Left kidney (tissue), 8 donors: ENCODE measurements around the gene AKAP1. TPM values are rescaled to one million over a fixed set of nuclear protein-coding genes. Genes with fewer than 3 reads are reported as not detected.

Source experiments
- DNase-seq: peaks from one replicate; pipeline ENCODE4 v3.0.0-alpha.2; 2013
- long read RNA-seq, 8 donors: transcript quantifications; one replicate each; lab custom pipeline, GENCODE V29; 2026
- polyA plus RNA-seq: library from polyadenylated mRNA; unstranded; fragments of 120-200 nt; gene quantifications from one replicate; pipeline ENCODE4 v1.2.1, GENCODE V29; 2013; ENCODE audit not compliant: insufficient read length

The AKAP1 gene, protein sequence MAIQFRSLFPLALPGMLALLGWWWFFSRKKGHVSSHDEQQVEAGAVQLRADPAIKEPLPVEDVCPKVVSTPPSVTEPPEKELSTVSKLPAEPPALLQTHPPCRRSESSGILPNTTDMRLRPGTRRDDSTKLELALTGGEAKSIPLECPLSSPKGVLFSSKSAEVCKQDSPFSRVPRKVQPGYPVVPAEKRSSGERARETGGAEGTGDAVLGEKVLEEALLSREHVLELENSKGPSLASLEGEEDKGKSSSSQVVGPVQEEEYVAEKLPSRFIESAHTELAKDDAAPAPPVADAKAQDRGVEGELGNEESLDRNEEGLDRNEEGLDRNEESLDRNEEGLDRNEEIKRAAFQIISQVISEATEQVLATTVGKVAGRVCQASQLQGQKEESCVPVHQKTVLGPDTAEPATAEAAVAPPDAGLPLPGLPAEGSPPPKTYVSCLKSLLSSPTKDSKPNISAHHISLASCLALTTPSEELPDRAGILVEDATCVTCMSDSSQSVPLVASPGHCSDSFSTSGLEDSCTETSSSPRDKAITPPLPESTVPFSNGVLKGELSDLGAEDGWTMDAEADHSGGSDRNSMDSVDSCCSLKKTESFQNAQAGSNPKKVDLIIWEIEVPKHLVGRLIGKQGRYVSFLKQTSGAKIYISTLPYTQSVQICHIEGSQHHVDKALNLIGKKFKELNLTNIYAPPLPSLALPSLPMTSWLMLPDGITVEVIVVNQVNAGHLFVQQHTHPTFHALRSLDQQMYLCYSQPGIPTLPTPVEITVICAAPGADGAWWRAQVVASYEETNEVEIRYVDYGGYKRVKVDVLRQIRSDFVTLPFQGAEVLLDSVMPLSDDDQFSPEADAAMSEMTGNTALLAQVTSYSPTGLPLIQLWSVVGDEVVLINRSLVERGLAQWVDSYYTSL
- 36.4 TPM for polyA plus RNA-seq
- long read RNA-seq, donor 1, partial matches to known transcripts = 6 of 8 reads
- long read RNA-seq, donor 1, other reads (novel, unspliced or antisense) = 0 of 8 reads
- long read RNA-seq, donor 2, partial matches to known transcripts = 6 of 8 reads
- long read RNA-seq, donor 2, other reads (novel, unspliced or antisense) = 0 of 8 reads
- long read RNA-seq, donor 3, partial matches to known transcripts = 0 of 1 reads
- long read RNA-seq, donor 3, other reads (novel, unspliced or antisense) = 0 of 1 reads
- long read RNA-seq, donor 4 = 0 reads
- long read RNA-seq, donor 5, transcript AKAP1-202 (11 exons, 3,970 nt) = major isoform, 10 of 10 reads
- long read RNA-seq, donor 5, partial matches to known transcripts = 0 of 10 reads
- long read RNA-seq, donor 5, other reads (novel, unspliced or antisense) = 0 of 10 reads
- long read RNA-seq, donor 6, transcript AKAP1-202 (11 exons, 3,970 nt) = major isoform, 5 of 11 reads
- long read RNA-seq, donor 6, partial matches to known transcripts = 6 of 11 reads
- long read RNA-seq, donor 6, other reads (novel, unspliced or antisense) = 0 of 11 reads
- long read RNA-seq, donor 7, partial matches to known transcripts = 5 of 9 reads
- long read RNA-seq, donor 7, other reads (novel, unspliced or antisense) = 0 of 9 reads
- long read RNA-seq, donor 8, partial matches to known transcripts = 0 of 1 reads
- long read RNA-seq, donor 8, other reads (novel, unspliced or antisense) = 0 of 1 reads

DNA sequence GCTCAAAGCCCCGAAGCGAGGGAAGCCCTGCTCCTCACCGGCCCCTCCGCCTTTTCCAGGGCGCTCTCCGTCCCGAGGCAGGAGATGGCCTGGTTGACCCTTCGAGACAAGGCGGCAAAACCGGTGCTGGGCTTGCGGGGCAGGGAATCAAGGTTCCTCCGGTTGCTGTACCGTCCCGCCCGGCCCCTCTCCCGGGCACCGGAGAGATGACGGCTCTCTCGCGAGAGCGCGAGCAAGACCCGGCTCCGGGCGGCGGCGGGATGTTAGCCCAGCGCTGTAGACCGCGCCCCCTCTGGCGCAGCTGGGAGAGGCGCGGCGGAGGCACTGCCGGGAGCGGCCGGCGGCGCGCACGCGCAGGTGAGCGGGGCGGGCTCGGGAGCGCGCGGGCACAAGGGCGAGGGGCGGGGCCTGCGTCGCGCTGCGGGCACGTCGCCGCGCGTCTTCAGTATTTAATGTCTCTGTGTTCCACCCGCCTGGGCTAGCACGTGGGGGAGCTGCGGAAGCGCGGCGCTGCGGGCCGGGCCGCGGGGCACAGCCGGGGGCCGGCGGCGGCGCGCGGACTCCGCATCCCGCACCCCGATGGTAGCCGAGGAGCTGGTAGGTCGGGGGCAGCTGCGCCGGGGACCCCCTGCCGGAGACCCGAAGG is at the start of gene AKAP1:
AKAP1 (plus strand) TSS at position 445 of the 646 bp plus-strand sequence. CDS start 20,219 bp downstream, outside the sequence.
- peak; percentile 94 for DNase-seq

DNA sequence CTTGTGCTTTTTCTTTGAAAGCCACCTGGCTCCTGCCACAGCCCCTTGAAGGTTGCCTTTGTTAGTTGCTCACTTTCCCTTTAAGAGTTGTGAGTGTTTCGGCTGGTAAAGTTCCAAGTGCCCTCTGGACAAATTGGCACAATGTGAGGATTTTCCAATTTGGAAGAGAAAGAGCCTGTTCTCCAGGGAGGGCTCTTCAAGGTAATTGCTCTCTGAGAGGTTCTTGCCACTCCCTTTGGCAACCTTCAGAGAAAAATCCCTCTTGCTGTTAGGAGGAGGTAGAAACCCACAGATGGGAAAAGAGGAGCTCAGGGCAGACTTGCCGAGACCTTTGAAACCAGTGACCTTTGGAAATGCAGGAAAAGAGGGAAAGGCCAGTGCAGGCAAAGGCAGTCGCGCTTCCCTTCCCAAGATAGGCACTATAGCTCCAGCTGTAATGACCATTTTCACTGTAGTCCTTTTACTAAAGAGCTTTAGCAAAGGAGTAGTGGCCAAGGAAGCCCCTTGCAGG is 49.0 kb upstream of the AKAP1 start:
- DNase-seq = no peak

DNA sequence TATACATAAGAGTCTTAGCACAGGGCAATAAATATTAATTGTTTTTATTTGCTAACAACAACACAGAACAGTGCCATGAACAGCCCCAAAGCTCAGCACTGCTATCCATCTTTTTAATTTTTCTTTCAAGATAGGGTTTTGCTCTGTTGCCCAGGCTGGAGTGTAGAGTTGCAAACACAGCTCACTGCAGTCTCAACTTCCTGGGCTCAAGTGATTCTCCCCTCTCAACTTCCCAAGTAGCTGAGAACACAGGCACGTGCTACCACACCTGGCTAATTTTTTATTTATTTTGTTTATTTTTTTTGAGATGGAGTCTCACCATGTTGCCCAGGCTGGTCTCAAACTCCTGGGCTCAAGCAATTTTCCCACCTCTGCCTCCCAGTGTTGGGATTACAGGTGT is 47.6 kb upstream of the AKAP1 start:
- DNase-seq = no peak

DNA sequence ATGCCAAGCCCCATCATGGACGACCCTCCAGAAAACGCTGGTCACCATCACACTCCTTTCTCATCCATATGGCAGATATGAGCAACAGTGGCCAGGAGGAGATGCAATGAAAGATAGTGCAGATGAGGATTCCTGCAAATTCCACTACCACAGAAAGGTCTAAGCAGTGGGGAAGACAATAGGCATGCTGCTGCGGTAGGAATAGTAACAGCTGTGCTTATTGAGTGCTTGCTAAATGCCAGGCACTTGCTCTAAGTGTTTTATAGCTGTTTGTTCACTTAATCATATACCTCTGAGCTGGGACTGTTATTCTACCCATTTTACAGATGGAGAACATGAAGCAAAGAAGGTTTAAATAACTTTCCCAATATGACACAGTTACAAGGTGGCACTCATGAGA is 46.6 kb upstream of the AKAP1 start:
- no peak for DNase-seq

DNA sequence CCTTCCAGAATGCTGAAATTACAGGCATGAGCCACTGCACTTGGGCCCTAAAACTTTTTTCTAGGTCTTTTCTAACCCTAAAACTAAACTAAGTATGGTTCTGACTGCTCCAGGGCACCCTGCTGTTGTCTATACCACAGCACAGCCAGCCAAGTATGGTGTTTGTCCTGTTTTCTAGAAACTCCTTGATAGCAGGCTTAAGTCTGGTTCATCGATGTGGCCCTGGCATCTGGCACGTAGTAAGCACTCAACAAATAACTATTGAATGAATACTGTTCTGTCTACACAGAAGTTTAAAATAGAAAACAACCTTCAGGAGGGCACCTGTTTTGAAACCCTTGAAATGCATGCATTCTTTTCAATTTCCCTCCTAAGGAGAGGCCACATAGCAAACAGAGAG is 44.5 kb upstream of the AKAP1 start:
- no peak for DNase-seq

DNA sequence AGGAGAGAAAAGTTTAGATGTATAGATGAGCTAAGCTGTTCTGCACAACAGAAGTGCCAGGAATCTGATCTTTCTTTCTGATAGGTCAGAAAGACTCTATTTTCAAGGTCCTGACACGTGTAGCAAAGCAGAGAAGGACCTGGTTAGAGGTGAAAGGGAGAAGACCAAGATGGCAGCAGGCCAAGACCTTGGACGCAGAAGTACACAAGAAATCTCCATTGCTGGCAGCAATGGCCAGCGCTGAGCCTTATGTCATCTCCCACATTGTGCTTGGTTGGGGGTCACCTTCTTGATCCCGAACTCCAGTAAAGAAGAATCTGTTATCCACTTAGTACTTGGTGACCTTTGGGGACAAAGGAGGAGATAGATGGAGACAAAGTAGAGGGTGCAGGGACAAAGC is 41.8 kb upstream of the AKAP1 start:
- no peak for DNase-seq

DNA sequence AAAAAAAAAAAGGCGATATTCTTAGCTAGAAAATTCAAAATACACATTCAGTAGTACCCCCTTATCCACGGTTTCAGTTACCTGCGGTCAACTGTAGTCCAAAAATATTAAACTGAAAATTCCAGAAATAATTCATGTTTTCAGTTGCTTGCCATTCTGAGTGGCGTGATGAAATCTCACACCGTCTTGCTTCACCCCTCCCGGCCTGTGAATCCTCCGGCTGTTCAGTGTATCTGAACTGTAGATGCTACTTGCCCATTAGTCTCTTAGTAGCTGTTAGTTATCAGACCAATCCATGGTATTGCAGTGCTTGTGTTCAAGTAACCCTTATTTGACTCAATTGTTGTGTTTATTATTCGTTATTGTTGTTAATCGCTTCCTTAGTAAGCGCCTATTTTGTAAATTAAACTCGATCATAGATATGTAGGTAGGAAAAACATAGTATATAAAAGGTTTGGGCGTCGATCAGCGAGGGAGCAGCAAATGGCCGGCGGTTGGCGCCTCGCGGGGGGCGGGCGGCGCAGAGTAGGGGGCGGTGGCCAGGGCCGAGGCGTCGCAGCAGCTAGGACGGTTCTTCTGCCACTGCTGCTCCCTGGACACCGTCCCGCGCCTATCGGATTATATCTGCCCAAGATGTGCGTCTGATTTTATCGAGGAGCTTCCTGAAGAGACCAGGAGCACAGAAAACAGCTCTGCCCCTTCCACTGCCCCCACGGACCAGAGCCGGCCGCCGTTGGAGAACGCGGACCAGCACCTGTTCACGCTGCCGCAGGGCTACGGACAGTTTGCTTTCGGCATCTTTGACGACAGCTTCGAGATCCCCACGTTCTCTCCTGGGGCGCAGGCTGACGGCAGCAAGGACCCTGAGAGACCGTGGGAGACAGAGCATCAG is 39.8 kb upstream of the AKAP1 start:
- no peak for DNase-seq

DNA sequence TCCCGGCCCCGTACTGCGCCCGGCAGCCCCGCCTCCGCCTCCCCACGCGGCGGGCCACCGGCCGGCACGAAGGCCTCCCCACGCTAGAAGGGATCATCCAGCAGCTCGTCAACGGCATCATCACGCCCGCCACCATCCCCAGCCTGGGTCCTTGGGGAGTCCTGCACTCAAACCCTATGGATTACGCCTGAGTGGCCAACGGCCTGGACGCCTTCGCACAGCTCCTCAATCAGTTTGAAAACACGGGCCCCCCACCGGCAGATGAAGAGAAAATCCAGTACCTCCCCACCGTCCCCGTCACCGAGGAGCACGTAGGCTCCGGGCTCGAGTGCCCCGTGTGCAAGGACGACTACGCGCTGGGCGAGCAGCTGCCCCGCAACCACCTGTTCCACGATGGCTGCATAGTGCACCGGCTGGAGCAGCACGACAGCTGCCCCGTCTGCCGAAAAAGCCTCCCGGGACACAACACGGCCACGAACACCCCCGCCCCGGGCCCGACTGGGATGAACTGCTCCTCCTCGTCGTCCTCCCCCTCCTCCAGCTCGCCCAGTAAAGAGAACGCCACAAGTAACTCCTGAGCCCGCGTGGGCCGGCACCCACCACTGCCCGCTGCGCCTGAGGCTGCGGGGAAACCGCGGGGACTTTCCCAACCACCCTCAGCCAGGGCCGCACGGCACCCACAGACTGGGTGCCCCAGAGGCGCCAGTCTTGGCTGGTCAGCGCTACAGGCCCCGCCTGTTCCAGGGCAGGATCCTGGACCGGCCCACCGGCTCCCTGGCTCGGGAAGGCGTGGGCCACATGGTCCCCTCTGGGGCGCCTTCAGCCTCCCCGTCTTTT is 39.0 kb upstream of the AKAP1 start:
- DNase-seq = no peak

DNA sequence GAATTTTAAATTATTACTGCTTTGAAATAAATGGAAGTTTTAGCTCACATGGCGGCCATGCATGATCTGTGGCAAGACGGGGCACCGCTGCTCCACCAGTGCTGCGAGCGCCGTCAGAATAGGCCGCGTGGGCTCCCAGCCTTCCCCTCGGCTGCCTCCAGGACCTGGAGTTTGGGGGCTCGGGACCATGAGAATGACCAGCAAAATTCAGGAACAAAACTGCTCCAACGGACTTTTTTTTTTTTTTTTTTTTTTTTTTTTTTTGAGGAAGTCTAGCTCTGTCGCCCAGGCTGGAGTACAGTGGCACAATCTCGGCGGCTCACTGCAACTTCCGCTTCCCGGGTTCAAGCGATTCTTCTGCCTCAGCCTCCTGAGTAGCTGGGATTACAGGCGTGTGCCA is 38.3 kb upstream of the AKAP1 start:
- no peak for DNase-seq

DNA sequence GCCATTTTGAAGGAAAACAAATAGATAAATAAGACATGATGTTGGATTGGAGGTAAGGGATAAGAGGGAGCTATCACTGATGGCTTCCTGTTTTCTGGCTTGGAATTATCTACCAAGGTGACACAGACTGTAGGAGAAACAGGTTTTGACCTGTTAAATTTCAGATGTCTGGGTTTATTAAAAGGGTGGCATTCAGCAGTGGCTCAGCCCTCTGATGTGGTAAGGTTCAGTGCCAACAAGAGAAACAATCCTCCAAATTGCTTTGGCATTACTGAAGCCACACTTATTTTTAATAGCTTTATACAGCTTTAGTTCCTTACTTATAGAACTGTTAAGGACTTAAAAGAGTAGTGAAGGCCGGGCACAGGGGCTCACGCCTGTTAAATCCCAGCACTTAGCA is 37.0 kb upstream of the AKAP1 start:
- DNase-seq = no peak

DNA sequence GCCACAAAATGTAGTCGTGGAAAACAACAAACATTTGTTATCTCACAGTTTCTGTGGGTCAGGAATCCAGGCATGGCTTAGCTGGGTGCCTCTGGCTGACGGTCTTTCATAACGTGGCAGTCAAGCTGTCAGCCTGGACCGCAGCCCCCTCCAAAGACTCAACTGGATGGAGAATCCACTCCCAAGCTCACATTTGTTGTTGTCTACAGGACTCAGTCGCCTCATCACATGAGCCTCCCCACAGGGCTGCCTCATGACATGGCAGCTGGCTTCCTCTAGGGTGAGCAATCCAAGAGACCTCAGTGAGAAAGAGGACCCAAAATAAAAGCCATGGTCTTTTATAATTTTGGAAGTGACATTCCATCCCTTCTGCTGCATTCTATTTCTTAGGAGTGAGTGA is 34.7 kb upstream of the AKAP1 start:
- no peak for DNase-seq

DNA sequence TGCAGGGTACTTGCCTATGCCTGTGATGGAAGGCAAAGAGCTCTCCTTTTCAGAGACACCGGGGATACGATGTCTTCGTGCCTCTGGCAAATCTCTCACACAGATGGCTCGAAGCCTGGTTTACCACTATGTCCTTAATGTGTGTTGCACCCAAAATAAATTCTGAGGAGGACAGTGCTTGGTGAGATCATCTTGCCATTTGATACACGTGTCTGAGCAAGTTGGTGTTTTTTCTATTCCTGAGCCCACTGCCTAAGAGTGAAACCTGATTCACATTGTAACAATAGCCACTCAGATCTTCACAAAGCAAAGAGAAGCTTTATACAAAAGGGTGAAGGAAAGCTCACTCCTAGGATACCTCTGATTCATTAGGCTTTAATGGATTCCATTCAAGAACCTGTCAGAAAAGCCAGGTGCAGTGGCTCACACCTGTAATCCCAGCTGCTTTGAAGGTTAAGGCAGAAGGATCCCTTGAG is 33.1 kb upstream of the AKAP1 start:
- DNase-seq = peak; percentile 54

DNA sequence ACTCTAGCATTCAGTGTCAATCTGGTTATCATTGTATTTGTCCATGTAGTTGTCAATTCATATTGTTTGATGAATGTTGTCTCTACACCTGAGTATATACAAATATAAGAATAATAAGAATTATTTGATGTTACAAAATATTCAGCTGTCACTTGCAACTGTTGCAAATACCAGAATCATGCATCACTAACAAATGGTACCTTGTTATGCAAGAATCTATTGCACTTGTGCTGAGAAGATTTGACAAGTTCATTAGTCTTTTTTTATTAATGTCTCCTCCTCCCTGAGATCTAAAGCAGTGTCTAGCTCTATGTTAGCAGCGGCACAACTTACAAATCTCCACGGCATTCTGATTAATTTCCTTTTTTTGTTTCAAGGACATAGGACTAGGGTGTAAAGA is 22.2 kb upstream of the AKAP1 start:
- no peak for DNase-seq

DNA sequence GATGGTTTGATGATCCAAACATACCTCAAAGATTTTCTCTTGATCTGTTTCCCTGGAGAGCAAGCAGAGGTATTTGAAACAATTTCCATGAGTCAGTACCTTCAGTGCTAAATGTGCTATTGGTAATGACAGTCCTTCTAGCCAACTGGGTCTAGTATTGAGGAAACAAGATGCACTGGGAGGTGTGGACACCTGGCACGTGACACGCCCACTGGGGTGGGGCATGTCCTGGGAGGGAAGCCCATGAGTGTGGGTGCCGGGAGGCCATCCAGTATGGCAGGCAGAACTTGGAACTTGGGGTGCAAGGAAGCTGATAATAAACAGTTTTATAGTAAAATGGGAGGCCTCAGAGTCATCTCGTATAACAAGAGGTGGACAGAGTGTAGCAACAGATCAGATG is 17.9 kb upstream of the AKAP1 start:
- DNase-seq = no peak

DNA sequence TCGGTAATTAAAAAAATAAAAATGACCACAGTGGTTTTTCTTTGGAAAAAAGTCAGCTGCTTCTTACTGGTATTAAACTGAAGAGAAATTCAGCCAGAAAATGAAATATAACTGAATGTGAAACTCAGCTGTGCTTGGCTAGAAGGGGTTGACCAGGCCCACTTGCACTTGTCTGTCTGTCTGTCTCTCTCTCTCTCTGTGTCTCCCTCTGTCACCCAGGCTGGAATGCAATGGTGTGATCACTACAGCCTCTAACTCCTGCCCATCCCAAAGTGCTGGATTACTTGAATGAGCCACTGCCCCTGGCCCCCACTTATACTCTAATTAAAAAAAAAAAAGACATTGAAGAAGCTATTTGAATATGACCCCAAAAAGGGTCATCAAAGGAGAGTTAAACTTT is 17.3 kb upstream of the AKAP1 start:
- DNase-seq = no peak

DNA sequence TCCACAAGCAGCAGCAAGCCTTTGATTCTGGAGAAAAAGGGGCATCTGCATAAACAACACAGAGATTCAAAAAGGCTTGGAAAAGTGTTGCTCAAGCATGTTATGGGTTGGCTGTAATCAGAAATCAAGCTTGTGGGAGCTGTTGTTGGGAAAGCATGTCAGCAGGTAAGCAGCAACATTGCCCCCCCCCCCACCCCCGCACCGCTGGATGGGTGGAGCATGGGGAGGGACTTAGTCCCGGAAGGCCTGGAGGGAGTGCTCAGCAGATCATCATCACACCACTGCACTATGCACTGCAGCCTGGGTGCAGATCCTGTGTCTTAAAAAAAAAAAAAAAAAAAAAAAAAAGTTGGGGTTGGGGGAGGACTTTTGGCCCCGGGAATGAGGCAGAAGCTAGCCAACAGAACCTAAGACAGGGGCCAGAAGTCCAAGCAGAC is 16.8 kb upstream of the AKAP1 start:
- DNase-seq = no peak

DNA sequence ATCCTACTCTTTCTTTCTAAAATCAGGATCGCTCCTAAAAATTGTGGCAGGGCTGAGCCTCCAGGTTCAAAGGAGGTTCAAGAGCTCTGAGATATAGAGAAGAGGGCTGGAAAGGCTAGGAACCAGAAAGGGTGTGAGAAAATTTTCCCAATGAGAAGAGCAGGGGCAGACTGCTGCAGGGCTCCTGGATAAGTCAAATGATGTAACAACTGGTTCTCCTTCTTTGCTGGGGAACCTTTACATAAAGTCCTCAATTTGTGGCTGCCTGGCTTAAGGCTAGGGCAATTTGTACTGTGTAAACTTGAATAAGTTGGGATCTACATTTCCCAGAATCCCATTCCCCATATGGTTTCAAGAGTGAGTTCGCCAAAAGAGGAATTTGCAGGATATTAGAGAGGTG is 16.3 kb upstream of the AKAP1 start:
- no peak for DNase-seq
